Measurements from ENCODE around the gene CD109.

Gene CD109

DNA sequence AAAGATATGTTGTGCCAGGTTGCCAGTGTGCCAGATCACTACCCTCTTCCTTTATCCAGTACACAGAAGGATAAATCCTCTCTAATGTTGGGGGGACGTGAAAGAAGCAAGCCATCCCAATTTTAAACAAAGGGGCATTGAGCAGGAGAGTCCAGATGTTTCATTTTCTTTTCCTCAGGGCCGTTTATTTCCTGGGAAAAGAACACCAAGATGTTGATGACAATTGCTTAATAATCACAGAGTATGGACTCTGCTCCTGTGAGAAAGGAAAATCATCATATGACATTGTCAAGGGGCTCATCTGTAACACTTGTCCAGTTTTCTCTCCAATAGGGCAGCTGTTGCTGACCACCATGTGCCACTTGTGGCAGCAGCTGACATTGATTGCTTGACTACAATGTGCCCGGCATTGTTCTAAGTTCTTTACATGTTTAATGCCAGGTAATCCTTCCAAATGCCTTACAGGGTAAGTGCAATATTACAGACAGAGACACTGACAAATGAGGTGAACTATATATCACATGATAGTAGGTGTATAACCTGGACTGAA lies 161.4 kb downstream of the CD109 start:
- H3K4me3 ChIP-seq (replicated peaks; ENCODE audit: low read depth, low read length), result no peak overlapping the region
- no peak for DNase-seq (ENCODE audit: low read depth)
- TF ChIP-seq, protein P1, sequence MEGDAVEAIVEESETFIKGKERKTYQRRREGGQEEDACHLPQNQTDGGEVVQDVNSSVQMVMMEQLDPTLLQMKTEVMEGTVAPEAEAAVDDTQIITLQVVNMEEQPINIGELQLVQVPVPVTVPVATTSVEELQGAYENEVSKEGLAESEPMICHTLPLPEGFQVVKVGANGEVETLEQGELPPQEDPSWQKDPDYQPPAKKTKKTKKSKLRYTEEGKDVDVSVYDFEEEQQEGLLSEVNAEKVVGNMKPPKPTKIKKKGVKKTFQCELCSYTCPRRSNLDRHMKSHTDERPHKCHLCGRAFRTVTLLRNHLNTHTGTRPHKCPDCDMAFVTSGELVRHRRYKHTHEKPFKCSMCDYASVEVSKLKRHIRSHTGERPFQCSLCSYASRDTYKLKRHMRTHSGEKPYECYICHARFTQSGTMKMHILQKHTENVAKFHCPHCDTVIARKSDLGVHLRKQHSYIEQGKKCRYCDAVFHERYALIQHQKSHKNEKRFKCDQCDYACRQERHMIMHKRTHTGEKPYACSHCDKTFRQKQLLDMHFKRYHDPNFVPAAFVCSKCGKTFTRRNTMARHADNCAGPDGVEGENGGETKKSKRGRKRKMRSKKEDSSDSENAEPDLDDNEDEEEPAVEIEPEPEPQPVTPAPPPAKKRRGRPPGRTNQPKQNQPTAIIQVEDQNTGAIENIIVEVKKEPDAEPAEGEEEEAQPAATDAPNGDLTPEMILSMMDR (IDR thresholded peaks at IDR 0.05; ENCODE audit: low read length, missing control alignments), result no peak

DNA sequence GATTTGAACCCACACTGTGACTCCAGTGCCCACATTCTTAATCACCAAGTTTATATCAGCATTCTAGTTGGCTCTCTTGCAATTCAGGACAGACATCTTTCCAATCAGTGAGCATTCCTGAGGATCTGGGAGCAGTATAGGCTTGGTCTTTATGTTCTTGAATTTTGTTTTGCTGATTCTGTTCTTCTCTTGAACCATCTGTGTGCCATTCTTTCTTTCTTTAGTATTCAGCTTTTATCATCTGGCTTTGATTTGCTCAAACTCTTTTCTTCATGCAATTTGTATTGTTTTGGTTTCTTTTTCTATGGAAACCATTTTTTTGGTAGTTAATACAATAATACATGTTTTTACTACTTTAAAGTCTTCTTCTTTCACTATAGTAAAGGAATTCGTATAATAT lies 162.4 kb downstream of the CD109 start:
- DNase-seq (ENCODE audit: low read depth), result no peak
- TF ChIP-seq, protein P1 (IDR thresholded peaks at IDR 0.05; ENCODE audit: low read length, missing control alignments), result no peak
- H3K4me3 ChIP-seq (replicated peaks; ENCODE audit: low read depth, low read length), result no peak overlapping the region

DNA sequence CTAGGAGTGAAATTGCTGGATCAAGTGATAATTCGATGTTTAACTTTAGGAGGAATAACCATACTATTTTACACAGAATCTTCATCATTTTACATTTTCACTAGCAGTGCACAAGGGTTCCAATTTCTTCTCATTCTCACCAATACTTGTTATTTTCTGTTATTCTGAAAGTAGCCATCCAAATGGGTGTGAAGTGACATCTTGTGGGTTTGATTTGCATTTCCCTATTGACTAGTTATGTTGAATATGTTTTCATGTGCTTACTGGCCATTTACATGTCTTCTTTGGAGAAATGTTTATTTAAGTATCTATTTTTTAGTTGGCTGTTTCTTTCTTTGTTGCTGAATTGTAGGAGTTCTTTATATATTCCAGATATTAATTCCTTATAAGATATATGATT lies 164.3 kb downstream of the CD109 start:
- TF ChIP-seq, protein P1 (IDR thresholded peaks at IDR 0.05; ENCODE audit: low read length, missing control alignments), result no peak
- H3K4me3 ChIP-seq (replicated peaks; ENCODE audit: low read depth, low read length), result no peak overlapping the region
- no peak for DNase-seq (ENCODE audit: low read depth)

DNA sequence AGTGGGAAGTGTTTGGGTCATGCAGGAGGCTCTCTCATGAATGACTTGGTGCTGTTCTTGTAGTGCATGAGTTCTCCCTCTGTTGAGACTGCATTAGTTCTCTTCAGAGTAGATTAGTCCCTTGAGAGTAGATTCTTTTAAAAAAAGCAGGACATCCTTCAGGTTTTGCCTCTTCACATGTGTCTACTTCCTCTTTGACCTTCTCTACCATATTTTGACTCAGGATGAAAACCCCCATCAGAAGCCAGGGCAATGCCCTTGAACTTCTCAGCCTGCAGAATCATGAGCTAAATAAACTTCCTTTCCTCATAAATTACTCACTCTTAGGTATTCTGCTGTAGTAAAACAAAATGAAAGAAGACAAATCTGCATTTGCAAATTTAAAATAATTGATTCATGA lies 170.3 kb downstream of the CD109 start:
- no peak overlapping the region for H3K4me3 ChIP-seq (replicated peaks; ENCODE audit: low read depth, low read length)
- TF ChIP-seq, protein P1 (IDR thresholded peaks at IDR 0.05; ENCODE audit: low read length, missing control alignments), result no peak
- DNase-seq (ENCODE audit: low read depth), result no peak

DNA sequence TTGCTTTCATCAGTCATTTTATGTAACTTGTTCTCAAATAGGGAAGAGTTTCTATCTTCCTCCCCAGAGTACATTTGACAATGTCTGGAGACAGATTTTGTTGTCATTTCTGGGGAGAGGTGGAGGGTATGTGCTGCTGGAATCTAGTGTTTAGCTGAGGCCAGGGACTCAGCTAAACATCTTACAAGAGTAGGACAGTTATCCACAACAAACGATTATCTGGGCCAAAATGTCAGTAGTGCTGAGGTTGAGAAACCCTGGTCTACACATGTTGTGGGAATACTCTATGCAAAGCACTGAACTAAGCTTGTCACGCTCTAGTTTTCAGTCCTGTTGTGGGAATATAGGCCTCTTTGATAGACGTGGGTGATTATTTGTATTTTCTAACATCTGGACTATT lies 171.4 kb downstream of the CD109 start:
- DNase-seq (ENCODE audit: low read depth), result no peak

DNA sequence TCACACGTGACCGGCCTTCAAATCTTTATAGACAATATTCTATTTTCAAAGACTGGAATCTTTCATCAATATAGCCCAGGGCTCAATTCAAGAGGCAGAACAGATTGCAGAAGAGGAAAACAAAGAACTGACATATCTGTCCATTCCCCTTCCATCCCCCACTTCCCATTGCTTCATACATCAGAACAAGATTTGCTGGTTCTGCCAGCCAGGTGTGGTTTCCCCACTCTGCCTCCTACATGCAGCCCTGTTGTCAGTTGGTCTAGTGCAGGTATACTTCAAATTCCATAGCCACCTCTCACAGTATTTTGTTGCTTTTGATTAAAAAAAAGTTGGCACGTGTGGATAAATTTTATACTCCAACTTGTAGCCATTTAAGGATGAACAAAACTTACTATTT lies 174.9 kb downstream of the CD109 start:
- no peak overlapping the region for H3K4me3 ChIP-seq (replicated peaks; ENCODE audit: low read depth, low read length)
- DNase-seq (ENCODE audit: low read depth), result no peak
- TF ChIP-seq, protein P1 (IDR thresholded peaks at IDR 0.05; ENCODE audit: low read length, missing control alignments), result no peak

More for the DNA sequence above, 171.4 kb downstream of the CD109 start:
- TF ChIP-seq, protein P1 (IDR thresholded peaks at IDR 0.05; ENCODE audit: low read length, missing control alignments), result no peak
- H3K4me3 ChIP-seq (replicated peaks; ENCODE audit: low read depth, low read length), result no peak overlapping the region

DNA sequence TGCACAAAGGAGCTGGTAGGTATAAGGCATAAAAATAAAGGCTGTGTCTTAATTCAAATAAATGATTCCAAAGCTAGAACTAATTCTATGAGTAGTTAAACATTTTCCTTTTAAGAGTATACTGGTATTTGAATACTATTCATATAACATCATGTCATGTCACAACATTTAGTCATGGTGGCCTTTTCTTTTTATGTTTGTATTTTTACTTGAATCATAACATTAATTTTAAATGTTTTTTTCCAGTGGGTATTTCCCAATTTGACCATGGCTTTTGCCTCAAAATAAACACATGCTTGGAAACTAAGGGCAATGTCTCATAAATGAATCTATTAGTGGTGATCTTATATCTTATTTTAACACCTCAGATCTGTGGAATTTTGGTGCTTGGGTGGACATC lies 177.1 kb downstream of the CD109 start:
- DNase-seq (ENCODE audit: low read depth), result no peak
- TF ChIP-seq, protein P1 (IDR thresholded peaks at IDR 0.05; ENCODE audit: low read length, missing control alignments), result no peak
- H3K4me3 ChIP-seq (replicated peaks; ENCODE audit: low read depth, low read length), result no peak overlapping the region

Data from fibroblast of pulmonary artery (primary cell).